HG03460 (cell line): ENCODE measurements around the gene MLF2.

Source experiments
- ATAC-seq: cut with Tn5 transposase; IDR thresholded peaks from one replicate; pipeline ENCODE4 v1.9.1; 2021; ENCODE audit not compliant: unreplicated experiment

MLF2 gene

GRCh38 chr12:6778574-6779550 is 25.9 kb upstream of the MLF2 start:
- ATAC-seq: peak; percentile 76

DNA sequence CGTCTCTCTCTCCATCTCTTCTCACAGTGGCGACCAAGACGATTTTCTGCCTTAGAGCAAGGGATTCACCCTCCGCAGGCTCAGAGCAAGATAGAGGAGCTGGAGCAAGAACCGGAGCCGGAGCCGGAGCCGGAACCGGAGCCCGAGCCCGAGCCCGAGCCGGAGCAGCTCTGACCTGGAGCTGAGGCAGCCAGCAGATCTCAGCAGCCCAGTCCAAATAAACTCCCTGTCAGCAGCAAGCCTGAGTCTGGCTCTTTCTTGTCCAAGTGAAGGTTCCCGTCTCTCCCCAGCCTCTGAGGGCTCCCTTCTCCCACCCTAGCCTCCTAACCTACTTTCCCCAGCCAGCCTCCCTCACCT is 25.3 kb upstream of the MLF2 start:
- no peak for ATAC-seq

GRCh38 chr12:6777386-6777785 is 24.4 kb upstream of the MLF2 start:
- no peak for ATAC-seq

DNA sequence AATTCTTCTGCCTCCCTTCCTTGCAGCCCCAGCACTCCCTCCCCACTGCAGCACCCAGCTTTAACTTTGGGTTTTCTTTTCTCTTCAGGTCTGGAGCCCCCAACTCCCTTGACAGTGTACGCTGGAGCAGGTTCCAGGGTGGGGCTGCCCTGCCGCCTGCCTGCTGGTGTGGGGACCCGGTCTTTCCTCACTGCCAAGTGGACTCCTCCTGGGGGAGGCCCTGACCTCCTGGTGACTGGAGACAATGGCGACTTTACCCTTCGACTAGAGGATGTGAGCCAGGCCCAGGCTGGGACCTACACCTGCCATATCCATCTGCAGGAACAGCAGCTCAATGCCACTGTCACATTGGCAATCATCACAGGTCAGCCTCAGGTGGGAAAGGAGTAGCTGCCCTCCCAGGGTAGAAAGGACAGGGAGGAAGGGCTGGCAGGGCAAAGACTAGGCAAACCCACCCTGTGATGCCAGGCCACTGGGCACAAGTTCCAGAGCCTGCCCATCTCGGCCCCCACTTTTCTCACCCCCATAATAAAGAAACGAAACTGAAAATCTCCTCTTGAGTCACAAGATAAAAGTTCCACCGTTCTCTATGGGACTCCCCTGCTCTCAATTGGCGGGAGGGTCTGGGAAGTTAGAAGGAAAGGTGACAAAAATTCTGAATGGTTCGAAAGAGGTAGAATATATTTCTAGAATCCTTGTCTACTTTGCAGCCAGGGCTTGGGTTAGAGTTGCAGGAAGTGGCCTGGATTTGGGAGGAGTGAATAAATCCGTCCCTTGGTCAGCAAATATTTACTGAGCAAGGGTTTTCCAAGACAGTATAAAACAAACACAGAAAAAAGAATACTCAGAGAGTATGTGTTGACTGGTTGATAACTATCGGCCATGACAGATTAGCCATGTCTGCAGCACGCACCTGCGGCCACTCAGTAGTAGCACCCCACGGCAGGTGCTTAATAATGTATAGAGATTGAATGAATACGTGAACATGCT is 22.5 kb upstream of the MLF2 start:
- no peak for ATAC-seq

- no peak for ATAC-seq
These were observed 21.6 kb upstream of the MLF2 start for GRCh38 chr12:6774499-6775062.

- ATAC-seq: no peak
These were observed 20.8 kb upstream of the MLF2 start for GRCh38 chr12:6773590-6774351.

GRCh38 chr12:6772726-6773589 is 20.0 kb upstream of the MLF2 start:
- no peak for ATAC-seq

DNA sequence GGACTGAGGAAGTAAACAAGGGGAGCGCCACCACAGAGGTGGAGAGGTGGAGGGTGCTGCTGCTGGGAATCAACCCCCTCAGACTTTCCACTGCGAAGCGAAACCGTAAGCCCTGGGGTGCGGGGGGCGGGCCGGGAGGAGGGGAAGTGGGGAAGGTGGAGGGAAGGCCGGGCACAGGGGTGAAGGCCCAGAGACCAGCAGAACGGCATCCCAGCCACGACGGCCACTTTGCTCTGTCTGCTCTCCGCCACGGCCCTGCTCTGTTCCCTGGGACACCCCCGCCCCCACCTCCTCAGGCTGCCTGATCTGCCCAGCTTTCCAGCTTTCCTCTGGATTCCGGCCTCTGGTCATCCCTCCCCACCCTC is 19.4 kb upstream of the MLF2 start, which contains the start of gene LAG3:
Gene LAG3, plus strand, starts transcription at position 190 of the 365 bp plus-strand sequence. CDS start 333 bp downstream, outside the sequence.
- no peak for ATAC-seq

DNA sequence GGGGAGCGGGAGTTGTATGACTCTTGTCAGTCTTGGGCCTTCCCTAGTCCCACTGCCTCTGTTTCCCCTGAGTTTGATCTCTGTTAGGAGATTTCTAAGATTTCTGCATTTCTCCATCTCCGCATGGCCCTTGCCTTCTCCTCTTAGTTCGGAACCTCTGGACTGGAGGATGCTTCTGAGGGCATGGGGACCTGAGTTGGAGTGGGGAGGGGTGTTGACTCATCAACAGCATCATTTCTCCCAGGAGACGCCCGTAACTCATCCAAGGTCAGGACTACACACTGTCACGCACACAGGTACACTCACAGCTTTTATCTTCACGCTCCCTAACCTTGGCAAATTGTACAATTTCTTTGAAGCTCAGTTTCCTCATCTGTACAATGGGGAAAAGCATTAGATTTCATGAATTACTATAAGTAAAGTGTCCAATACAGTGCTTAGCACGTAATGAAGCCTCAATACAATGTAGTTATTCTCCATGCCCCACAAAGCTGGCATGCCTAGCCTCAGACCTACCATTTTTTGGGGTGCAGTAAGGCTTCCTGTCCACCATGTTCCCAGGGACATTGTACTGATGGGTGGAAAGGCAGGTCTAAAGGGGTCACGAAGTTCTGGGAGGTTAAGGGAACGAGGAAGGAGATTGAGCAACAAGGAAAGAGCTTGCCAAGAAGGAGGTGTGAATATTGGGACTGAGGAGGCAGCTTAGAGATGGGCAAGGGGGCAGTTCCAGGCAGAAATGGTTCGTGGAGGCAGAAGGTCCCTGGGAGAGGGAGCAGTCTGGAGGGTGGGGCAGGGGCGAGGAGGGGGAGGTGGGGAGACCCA is 18.8 kb upstream of the MLF2 start:
- no peak for ATAC-seq

DNA sequence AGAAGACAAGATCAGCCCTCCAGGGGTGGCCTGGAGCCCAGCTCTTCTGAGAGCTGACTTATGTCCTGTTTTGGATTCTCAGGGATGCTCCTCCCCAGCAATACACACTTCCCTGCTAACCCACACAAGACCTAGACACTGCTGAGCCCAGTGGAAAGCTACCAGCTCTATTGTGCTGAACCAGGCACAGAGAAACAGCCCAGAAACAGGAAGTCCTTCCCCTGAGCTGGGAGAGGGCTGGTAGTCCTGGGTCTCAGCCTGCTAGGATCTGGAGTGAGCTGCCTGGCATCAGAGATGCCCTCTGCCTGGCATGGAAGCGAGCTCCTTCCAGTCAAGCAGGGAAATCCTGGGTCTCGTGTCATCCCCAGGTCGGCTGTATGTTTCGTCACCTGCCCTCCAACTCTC is 18.2 kb upstream of the MLF2 start:
- no peak for ATAC-seq

DNA sequence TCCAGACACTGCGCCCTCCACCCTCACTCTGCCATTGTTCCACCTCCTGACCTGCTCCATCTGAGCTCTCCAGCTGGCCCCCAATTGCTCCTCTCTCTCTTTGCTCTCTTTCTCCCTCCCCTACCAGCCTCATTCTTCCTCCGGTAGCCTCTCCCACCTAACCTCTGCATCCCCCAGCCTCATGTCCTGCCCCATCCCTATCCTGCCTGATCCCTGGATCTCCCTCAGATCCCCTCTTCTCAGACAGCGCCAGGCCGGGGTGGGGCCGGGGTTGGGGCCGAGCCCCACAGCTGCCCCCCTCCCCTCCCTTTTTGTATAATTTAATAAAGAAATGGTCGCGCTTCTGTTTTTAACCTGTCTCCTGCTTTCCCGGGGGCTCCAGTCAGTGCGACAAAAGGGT is 17.7 kb upstream of the MLF2 start:
- ATAC-seq: no peak

DNA sequence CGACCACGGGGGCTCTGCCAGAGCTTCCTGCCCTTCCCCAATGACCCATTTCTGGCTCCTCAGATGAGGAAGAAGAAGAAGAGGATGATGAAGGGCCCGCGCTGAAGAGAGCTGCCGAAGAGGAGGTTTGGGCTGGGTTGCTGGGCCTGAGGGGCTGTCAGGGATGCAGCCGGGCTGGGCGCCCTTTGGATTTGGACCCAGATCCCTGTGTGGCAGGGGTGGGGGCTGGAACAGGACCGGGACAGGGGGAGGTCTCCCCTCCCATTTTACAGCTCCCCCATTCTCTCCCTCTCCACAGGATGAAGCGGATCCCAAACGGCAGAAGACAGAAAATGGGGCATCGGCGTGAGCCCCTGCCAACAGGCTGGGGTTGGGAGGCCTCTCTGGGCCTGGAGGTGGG is 17.2 kb upstream of the MLF2 start:
- no peak for ATAC-seq

- no peak for ATAC-seq
These were observed 16.7 kb upstream of the MLF2 start for GRCh38 chr12:6769666-6770065.

GRCh38 chr12:6768990-6769389 is 16.0 kb upstream of the MLF2 start:
- no peak for ATAC-seq

GRCh38 chr12:6768437-6768914 is 15.5 kb upstream of the MLF2 start:
- ATAC-seq: no peak

GRCh38 chr12:6767353-6768319 is 14.7 kb upstream of the MLF2 start:
- ATAC-seq: no peak

DNA sequence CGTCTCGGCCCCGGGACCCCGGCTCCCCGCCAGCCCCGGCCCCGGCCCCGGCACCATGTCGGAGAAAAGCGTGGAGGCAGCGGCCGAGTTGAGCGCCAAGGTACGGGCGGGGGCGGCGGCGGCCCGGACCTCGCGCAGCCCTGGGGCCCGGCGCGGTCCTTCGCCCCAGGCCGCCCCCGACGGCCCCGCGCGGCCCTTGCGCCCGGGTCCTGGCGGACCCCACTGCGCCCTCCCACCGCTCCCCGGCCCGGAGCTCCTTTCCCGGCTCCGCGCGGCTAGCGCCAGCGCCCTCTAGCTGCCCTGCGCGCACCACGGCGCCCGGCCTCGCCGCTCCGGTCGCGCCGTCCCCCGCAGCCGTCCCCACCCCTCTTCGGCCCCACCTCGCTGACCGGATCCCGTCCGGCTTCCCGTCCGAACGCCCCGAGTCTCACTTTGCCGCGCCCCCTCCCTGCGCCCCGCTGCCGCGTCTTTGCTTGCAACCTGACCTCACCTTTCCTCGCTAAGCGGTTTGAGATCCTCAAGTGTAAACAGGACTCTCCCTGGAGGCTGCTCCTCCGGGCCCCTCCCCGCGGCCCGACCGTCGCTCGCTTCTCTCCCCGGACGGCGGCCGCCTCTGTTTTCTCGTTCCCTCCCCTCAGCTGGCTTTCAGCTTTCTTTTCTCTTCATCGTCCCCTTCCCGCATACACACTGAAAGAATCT is 13.9 kb upstream of the MLF2 start:
- peak; percentile 45 for ATAC-seq
